ENCODE results near the gene ELMO3.

ELMO3 gene

GRCh38 chr16:67199011-67199807 is at the start of gene ELMO3:
ELMO3 (plus strand) TSS chr16:67199131; CDS start chr16:67199327, 196 bp downstream.
- DNase-seq, result no peak

DNA sequence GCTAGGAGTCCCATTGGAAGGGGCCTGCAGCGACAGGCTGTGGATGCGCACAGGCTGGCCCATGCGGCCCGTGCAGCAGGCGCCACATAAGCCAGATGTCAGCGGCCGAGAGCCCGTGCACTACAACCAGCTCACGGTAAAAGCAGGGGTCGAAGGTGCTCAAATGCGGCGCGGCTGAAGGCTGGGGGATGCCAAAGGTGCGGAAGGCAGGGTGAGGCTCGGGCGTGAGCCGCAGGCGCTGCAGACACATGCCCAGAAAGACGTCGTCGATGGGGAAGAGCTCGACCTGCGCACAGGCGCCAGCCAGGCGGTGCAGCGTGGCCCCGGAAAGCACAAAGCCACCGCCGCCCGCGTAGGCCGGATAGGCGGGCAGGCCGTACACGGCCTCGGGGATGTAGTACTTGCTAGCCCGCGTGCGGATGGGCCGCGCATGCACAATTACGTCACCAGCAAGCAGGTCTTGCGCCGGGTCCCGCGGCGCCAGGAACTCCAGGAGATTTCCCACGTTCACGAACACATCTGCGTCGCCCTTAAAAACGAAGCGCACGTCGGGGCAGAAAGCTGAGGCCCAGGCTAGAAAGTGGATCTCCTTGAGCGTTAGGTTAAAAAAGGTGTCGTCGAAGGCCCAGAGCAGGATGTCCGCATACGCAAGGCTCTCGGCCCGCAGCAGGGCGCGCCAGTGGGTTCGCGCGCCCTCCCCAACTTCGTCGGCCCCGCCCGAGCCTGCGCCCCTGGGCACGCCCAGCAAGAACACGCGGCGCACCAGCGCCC is 49.5 kb upstream of the ELMO3 start:
- no peak for DNase-seq

- peak; percentile 56 for DNase-seq
These were observed 48.7 kb upstream of the ELMO3 start for GRCh38 chr16:67150047-67150832.

- no peak for DNase-seq
These were observed 48.0 kb upstream of the ELMO3 start, which contains the start of gene B3GNT9 for GRCh38 chr16:67150833-67151396. B3GNT9 (minus strand) TSS chr16:67150998; CDS start chr16:67150485, 513 bp downstream.

GRCh38 chr16:67151431-67152097 is 47.4 kb upstream of the ELMO3 start:
- no peak for DNase-seq

GRCh38 chr16:67154578-67155294 is 44.2 kb upstream of the ELMO3 start:
- no peak for DNase-seq

DNA sequence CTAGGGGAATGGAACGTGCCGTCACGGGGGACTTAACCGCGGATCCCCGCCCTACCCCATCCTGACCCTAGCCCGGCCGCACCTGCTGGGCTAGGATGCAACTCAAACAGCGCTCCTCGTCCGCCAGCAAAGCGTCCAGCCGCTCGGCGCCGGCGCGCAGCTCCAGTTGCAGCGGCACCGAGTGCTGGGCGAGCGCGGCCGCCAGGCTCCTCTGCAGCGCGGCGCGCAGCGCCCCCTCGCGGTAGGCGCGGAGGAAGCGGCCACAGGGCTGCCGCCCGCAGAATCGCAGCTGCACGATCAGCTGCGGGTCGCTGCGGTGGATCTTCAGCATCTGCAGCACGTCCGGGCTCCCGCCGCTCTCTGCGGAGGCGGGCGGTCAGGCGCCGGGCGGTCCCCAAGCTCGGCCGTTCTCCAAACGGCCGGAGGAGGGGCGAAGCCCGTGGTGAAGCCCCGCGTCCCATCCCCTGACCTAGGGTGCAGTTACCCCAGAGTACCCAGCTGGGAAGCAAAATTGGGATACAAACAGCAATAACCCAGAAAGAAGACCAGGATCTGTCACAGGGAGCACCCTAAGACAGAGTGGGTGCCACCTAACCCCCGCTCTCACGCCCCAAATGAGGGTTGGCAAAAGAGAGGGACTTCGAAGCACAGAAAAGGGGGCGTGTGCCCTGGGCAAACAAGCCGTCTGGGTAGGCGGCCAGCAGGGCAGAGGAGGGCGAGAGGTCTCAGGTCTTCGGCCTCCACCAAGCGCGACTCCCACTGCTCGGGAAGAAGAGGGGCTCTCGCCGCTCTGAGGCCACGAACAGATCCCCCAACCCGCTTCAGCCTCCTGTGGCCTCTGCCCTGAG is 43.4 kb upstream of the ELMO3 start:
- DNase-seq, result peak; percentile 82

DNA sequence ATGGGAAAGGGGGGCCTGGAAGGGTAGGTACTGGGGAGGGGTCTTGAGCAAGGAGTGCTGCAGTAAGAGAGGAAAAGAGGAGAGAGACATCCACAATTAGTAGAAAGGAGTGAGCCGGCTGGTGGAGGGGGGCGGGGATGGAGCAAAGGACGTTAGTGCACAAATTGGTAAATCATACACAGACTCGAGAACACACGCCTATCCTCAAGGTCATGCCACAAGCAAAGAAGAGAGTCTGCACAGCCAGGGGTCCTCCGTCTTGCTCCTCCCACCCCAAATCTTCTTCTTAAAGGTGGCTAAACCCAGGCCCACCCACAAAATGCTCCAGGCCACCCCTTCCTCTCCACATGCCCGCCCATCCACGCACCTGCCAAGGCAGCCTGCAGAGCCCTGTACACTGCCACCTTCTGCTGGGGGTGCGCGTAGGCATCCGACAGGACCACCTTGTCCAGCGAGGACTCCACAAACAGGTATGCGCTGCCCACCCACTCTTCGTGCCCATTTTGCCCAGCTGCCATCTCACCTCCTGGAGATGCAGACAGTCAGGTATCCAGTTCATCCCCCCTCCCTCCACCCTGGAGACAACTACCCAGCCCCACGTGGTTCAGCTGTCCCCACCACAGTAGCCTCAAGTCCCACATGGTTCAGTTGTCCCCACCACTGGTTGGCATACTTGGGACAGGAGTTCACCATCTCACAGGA is 42.6 kb upstream of the ELMO3 start:
- no peak for DNase-seq

DNA sequence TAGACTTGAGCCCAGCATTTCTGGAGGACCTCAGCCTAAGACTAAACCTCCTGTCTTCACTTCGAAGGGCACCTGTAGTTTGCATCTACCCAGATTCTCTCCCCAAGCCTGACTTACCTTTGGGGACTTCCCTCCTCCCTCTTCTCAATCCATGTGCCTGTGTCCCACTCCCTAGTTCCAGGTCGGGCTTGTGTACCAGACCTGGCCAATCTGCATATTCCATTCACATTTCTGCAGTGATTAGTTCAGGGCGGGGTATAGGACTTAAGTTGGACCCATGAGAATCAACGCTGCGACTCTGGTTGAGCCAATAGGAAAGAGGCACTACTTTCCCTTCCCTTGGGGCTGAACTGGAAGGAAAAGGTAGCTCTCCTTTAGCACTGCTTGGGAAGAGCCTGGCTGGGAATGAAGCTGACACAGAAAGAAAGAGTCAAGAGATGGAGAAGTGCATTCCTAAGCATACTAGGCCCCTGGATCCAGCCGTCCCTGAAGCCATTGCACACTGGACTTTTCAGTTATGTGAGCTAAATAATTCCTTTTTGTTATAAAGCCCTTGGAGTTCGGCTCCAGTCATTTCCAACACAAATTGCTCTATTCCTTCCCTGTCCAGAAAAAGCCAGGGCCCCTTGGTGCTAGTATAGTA is 41.7 kb upstream of the ELMO3 start:
- no peak for DNase-seq

DNA sequence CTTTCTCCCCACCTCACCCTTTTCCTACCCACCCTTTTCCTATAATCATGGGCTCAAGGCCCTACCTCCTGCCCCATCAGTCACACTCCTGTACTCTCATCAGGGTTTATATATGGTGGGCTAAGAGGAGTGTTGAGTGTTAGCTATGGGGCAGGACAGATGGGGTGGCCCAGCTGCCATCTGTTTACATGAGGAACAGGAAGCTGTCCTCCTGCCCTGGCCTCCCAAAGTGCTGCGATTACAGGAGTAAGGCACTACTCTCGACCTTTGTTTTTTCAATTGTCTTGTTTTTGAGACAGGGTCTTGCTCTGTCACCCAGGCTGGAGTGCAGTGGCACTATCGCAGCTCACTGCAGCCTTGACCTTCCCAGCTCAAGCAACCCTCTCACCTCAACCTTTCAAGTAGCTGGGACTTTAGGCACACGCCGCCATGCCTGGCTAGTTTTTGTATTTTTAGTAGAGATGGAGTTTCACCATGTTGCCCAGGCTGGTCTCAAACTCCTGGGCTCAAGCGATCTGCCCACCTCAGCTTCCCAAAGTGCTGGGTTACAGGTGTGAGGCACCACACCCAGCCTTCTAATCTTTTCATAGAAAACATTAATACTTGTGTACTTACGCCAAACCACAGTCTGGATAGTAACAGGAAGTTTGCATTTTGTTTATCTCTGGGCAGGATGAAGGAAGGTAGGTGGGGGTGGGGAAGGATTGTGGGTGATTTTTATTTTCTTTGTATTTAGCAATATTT is 40.9 kb upstream of the ELMO3 start:
- DNase-seq, result no peak

DNA sequence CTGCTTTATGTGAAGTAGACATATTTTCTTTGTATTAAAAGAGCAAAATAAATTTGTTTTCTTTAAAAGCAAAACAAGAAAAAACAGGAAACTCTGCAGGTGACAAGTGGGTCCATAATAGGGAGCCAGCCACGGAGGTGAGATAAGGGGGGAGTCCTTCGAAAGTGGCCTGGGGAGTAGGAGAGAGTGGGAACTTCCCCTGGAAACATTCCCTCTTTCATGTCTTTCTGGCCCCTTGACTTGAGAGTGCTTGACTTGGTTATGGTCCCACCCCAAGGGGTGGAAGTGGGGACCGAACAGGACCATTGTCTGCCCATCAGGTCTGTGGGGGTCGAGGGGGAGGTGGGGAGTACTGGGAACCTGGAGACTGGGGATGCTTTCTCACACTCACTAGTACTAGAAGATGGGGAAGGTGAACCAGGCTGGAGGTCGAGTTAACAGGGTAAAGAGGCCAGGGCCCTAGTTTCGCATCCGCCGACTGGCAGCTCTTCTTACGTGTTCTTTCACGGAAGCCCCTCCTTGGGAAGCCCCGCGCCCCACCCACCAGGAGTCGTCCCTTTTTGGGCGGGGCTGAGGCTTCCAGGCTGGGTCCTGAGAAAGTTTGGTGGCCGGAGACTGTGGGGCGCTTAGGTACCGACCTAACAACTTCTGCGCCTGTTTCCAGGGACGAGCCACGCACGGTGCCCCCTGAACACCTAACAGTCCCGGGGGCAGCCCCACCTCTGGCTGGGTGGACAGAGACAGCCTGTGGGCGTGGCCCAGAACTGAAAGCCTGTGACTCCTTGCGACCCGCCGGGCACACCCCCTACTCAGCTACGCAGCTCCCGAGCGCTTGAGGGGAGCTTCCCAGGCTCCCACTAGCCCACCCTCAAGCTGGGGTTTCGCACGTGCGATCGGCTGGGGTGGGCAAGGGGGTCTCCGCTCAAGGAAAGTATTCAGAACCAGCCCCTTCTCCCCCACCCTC is 40.0 kb upstream of the ELMO3 start:
- peak; percentile 76 for DNase-seq

GRCh38 chr16:67161595-67162058 is 37.3 kb upstream of the ELMO3 start:
- DNase-seq, result no peak

GRCh38 chr16:67162506-67163163 is 36.3 kb upstream of the ELMO3 start:
- no peak for DNase-seq

GRCh38 chr16:67163164-67163998 is 35.5 kb upstream of the ELMO3 start:
- peak; percentile 49 for DNase-seq

- DNase-seq, result no peak
These were observed 34.9 kb upstream of the ELMO3 start for GRCh38 chr16:67163999-67164558.

All from stimulated activated CD4-positive, alpha-beta T cell treated with anti-CD3 and anti-CD28 coated beads, Interleukin-4, amount 100 ng/mL, for 1 hour (primary cell).